ENCODE results near the gene INTS14. TPM values are rescaled to one million over a fixed set of nuclear protein-coding genes. Genes with fewer than 3 reads are reported as not detected.
A peak's percentile ranks its signal among the peaks of the same experiment; 100 is the strongest.

INTS14 gene
- total and polyA plus RNA-seq, 4 donors = 12.0 to 26.4 (median 16.0) TPM

GRCh38 chr15:65530318-65531111, 80.4 kb downstream of the INTS14 start, which contains the start of gene HACD3:
HACD3 (plus strand) TSS chr15:65530463; CDS start chr15:65530632, 169 bp downstream.
- Histone ChIP-seq H3K9ac (ENCODE audit: low read depth in 1 of 2, low read length in 2 of 2) (peak within 1 kb of the TSS; percentile 36 to 93), H3K36me3 (ENCODE audit: control insufficient read depth in 4 of 4, insufficient read depth in 3 of 4, low read depth in 1 of 4, low read length in 3 of 4) (no peaks in the 10 kb centered on the region), H3K9me3 (ENCODE audit: control insufficient read depth in 4 of 4, low read length in 3 of 4) (no peaks in the 10 kb centered on the region), H3K4me3 (ENCODE audit: low read depth in 1 of 3, low read length in 3 of 3) (peak within 1 kb of the TSS; percentile 79 to 97 (median 79)), H3K27ac (ENCODE audit: low read depth in 1 of 2, low read length in 2 of 2) (peak within 1 kb of the TSS; percentile 81 to 89), H3K4me1 (ENCODE audit: control insufficient read depth in 4 of 4, insufficient read depth in 4 of 4, low read length in 3 of 4) (peaks cover 10 to 29% (median 14%) of the 10 kb centered on the region in 4 donors), H3K27me3 (ENCODE audit: control insufficient read depth in 4 of 4, insufficient read depth in 4 of 4, low read length in 3 of 4) (no peaks in the 10 kb centered on the region)
- TF ChIP-seq, protein P1, sequence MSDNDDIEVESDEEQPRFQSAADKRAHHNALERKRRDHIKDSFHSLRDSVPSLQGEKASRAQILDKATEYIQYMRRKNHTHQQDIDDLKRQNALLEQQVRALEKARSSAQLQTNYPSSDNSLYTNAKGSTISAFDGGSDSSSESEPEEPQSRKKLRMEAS (IDR thresholded peaks at IDR 0.05) = no peak
- TF ChIP-seq HNF4A (conservative IDR thresholded peaks at IDR 0.05) = no peak
- no peak for TF ChIP-seq NR2F2 (IDR thresholded peaks at IDR 0.05)
- no peak for TF ChIP-seq HNF4G (IDR thresholded peaks at IDR 0.05)
- no peak for TF ChIP-seq RXRA (IDR thresholded peaks at IDR 0.05)
- TF ChIP-seq, protein P2, sequence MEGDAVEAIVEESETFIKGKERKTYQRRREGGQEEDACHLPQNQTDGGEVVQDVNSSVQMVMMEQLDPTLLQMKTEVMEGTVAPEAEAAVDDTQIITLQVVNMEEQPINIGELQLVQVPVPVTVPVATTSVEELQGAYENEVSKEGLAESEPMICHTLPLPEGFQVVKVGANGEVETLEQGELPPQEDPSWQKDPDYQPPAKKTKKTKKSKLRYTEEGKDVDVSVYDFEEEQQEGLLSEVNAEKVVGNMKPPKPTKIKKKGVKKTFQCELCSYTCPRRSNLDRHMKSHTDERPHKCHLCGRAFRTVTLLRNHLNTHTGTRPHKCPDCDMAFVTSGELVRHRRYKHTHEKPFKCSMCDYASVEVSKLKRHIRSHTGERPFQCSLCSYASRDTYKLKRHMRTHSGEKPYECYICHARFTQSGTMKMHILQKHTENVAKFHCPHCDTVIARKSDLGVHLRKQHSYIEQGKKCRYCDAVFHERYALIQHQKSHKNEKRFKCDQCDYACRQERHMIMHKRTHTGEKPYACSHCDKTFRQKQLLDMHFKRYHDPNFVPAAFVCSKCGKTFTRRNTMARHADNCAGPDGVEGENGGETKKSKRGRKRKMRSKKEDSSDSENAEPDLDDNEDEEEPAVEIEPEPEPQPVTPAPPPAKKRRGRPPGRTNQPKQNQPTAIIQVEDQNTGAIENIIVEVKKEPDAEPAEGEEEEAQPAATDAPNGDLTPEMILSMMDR (IDR thresholded peaks at IDR 0.05; ENCODE audit: low read depth, low read length, missing input control) = no peak
- no peak for TF ChIP-seq REST (IDR thresholded peaks at IDR 0.05)
- TF ChIP-seq, protein P3, sequence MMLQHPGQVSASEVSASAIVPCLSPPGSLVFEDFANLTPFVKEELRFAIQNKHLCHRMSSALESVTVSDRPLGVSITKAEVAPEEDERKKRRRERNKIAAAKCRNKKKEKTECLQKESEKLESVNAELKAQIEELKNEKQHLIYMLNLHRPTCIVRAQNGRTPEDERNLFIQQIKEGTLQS (IDR thresholded peaks at IDR 0.05) = no peak
- no peak for TF ChIP-seq ZBTB33 (IDR thresholded peaks at IDR 0.05)
- no peak for TF ChIP-seq EGR1 (IDR thresholded peaks at IDR 0.05; ENCODE audit: low read depth in 2 of 2)
- TF ChIP-seq FOXA1 (IDR thresholded peaks at IDR 0.05) = no peak
- no peak for TF ChIP-seq GABPA (IDR thresholded peaks at IDR 0.05 in 1 of 2, conservative IDR thresholded peaks at IDR 0.05 in 1 of 2)
- no peak for TF ChIP-seq YY1 (IDR thresholded peaks at IDR 0.05)
- no peak for TF ChIP-seq SP1 (IDR thresholded peaks at IDR 0.05)
- WGBS = under 1% methylated on average over 88 of the region's 88 CpGs
- DNase-seq (ENCODE audit: low spot score) = peak; percentile 92

Measured in liver (tissue), 9 donors.